CD14-positive monocyte (primary cell): ENCODE data around the gene BAZ1A. TPM values are rescaled to one million over a fixed set of nuclear protein-coding genes. Genes with fewer than 3 reads are reported as not detected.

ENCODE experiments used
- DNase-seq, 3 donors: peaks; one replicate each; pipeline ENCODE4 v3.0.0-alpha.2; 2011 to 2022
- H2AFZ ChIP-seq: 2 replicates; pipeline ENCODE4 v1.6.0; 2012; ENCODE audit warnings: mild to moderate bottlenecking, low read depth, low read length, inconsistent platforms; ENCODE audit not compliant: insufficient read depth, poor library complexity, severe bottlenecking
- H3K27ac ChIP-seq, 2 donors: 1 replicate in 1 of 2; 2 replicates in 1 of 2; pipeline ENCODE4 v1.5.1; 2012 to 2013; ENCODE audit warnings: low read length in 2 of 2, control low read depth in 1 of 2, inconsistent platforms in 1 of 2, low read depth in 1 of 2, mild to moderate bottlenecking in 1 of 2
- H3K27me3 ChIP-seq, 2 donors: one replicate each; pipeline versions ENCODE4 v1.6.0 to v1.6.1; 2011 to 2013; ENCODE audit warnings: low read length in 2 of 2; ENCODE audit not compliant: control insufficient read depth in 2 of 2, insufficient read depth in 2 of 2
- H3K36me3 ChIP-seq, 2 donors: replicated peaks in 1 of 2; 1 replicate in 1 of 2; 2 replicates in 1 of 2; pipeline versions ENCODE4 v1.5.1 to v1.6.1; 2012 to 2013; ENCODE audit warnings: low read length in 2 of 2, control low read depth in 1 of 2, inconsistent platforms in 1 of 2, mild to moderate bottlenecking in 1 of 2; ENCODE audit not compliant: insufficient read depth in 2 of 2, control insufficient read depth in 1 of 2
- H3K4me1 ChIP-seq, 2 donors: 1 replicate in 1 of 2; 2 replicates in 1 of 2; pipeline versions ENCODE4 v1.5.1 to v1.6.1; 2012 to 2013; ENCODE audit warnings: low read length in 2 of 2, control low read depth in 1 of 2, inconsistent platforms in 1 of 2, mild to moderate bottlenecking in 1 of 2, moderate library complexity in 1 of 2; ENCODE audit not compliant: insufficient read depth in 2 of 2, control insufficient read depth in 1 of 2
- H3K4me2 ChIP-seq: replicated peaks from 2 replicates; pipeline ENCODE3; 2012; ENCODE audit warnings: low read length, moderate library complexity, mild to moderate bottlenecking; ENCODE audit not compliant: poor library complexity, severe bottlenecking; ENCODE audit errors: extremely low read depth
- H3K4me3 ChIP-seq, 3 experiments: fragments of 200-600 bp in 1 of 3; sonication (generic) in 1 of 3; replicated peaks in 1 of 3; 1 replicate in 2 of 3; 2 replicates in 1 of 3; pipeline ENCODE4 v1.5.1; 2011 to 2013; ENCODE audit warnings: low read length in 3 of 3, mild to moderate bottlenecking in 3 of 3, control low read depth in 2 of 3, low read depth in 2 of 3, inconsistent platforms in 1 of 3, moderate library complexity in 1 of 3
- H3K79me2 ChIP-seq: 2 replicates; pipeline ENCODE4 v1.6.0; 2012; ENCODE audit warnings: mild to moderate bottlenecking, control low read depth, inconsistent platforms, low read length, moderate library complexity; ENCODE audit not compliant: insufficient read depth
- H3K9ac ChIP-seq: 2 replicates; pipeline ENCODE4 v1.6.0; 2017; ENCODE audit warnings: low read length, mild to moderate bottlenecking; ENCODE audit not compliant: insufficient read depth, poor library complexity, severe bottlenecking
- H3K9me3 ChIP-seq, 2 donors: replicated peaks in 1 of 2; 1 replicate in 1 of 2; 2 replicates in 1 of 2; pipeline versions ENCODE4 v1.5.1 to v1.6.1; 2012 to 2013; ENCODE audit warnings: low read length in 2 of 2, control low read depth in 1 of 2; ENCODE audit not compliant: control insufficient read depth in 1 of 2, insufficient read depth in 1 of 2
- H4K20me1 ChIP-seq: 2 replicates; pipeline ENCODE4 v1.6.0; 2012; ENCODE audit warnings: mild to moderate bottlenecking, low read length, control low read depth, moderate library complexity; ENCODE audit not compliant: insufficient read depth
- H3K27ac Mint-ChIP-seq, 7 donors: one replicate each; pipeline ENCODE4 v1.8.0; 2020; ENCODE audit warnings: mild to moderate bottlenecking in 7 of 7, mixed read lengths in 7 of 7, moderate library complexity in 6 of 7, inconsistent platforms in 2 of 7
- H3K27me3 Mint-ChIP-seq, 3 donors: one replicate each; pipeline ENCODE4 v1.8.0; 2021 to 2022; ENCODE audit warnings: low read depth in 3 of 3, mild to moderate bottlenecking in 3 of 3, mixed read lengths in 3 of 3, moderate library complexity in 3 of 3, inconsistent platforms in 1 of 3
- H3K36me3 Mint-ChIP-seq, 2 donors: one replicate each; pipeline ENCODE4 v1.8.0; 2020; ENCODE audit warnings: mixed read lengths in 2 of 2, inconsistent platforms in 1 of 2, mild to moderate bottlenecking in 1 of 2
- H3K4me1 Mint-ChIP-seq: one replicate; pipeline ENCODE4 v1.8.0; 2020; ENCODE audit warnings: mild to moderate bottlenecking, mixed read lengths
- H3K4me3 Mint-ChIP-seq, 2 donors: one replicate each; pipeline ENCODE4 v1.8.0; 2020; ENCODE audit warnings: mild to moderate bottlenecking in 2 of 2, mixed read lengths in 2 of 2, moderate library complexity in 1 of 2
- H3K9me3 Mint-ChIP-seq, 7 donors: one replicate each; pipeline ENCODE4 v1.8.0; 2020 to 2022; ENCODE audit warnings: mixed read lengths in 7 of 7, mild to moderate bottlenecking in 6 of 7, moderate library complexity in 6 of 7, inconsistent platforms in 2 of 7
- WGBS: methylation state at CpG from one replicate; pipeline ENCODE4 v1.1.5; 2013; ENCODE audit warnings: missing lambda C conversion rate; ENCODE audit not compliant: insufficient coverage; 5-methylcytosine and 5-hydroxymethylcytosine counted together
- intact Hi-C, 2 donors: fragments of 100-400 bp; cut with micrococcal nuclease; formaldehyde crosslinking; loops; one replicate each; pipeline versions ENCODE4 v1.15.0 to v1.15.1; 2023
- polyA plus RNA-seq, 3 donors: library from polyadenylated mRNA; depleted of rRNA in 1 of 3; unstranded in 2 of 3; stranded (reverse) in 1 of 3; fragments of 300-500 nt in 2 of 3; fragments of >200 nt in 1 of 3; fragmentation: Illumina TruSeq in 2 of 3; gene quantifications; 1 replicate in 2 of 3; 2 replicates in 1 of 3; pipeline ENCODE4 v1.2.3, GENCODE V29; 2012 to 2021
- TF ChIP-seq, protein P1 (sequence below): fragments of 200-600 bp; IDR thresholded peaks from one replicate; pipeline ENCODE4 v1.8.0; 2022; ENCODE audit warnings: antibody characterized with exemption, mild to moderate bottlenecking

The BAZ1A gene
- polyA plus RNA-seq, 3 donors = 7.3 to 25.5 (median 12.7) TPM

DNA sequence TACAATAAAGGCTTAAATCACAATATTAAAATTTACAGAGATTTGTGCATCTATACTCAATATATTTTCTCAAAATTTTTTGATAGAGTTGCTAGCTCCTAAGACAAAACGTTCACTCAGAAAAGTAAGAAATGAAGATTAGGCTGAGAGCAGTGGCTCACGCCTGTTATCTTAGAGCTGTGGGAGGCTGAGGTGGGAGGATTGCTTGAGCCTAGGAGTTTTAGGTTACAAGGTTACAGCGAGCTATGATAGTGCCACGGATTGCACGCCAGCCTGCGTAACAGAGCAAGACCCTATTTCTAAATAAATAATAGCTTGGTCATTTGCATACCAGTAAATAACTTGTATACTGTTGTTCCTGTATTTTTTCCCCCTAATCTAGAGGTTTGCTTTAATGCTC lies 125.8 kb downstream of the BAZ1A start:
- Histone ChIP-seq H3K27me3 (no peaks in the 10 kb centered on the region), H3K9me3 (no peaks in the 10 kb centered on the region), H3K36me3 (peaks cover 29 to 40% of the 10 kb centered on the region in 2 donors), H3K79me2 (no peaks in the 10 kb centered on the region), H3K4me2 (no peak overlapping the region), H4K20me1 (no peaks in the 10 kb centered on the region), H3K9ac (no peak overlapping the region), H3K4me3 (no peak overlapping the region), H3K27ac (no peak overlapping the region), H3K4me1 (no peaks in the 10 kb centered on the region), H2AFZ (no peak overlapping the region)
- WGBS = 100% methylated on average over 2 of the region's 6 CpGs
- no peak overlapping the region for H3K4me3 Mint-ChIP-seq
- intact Hi-C loops = no loop called here
- no peaks in the 10 kb centered on the region for H3K4me1 Mint-ChIP-seq
- no peaks in the 10 kb centered on the region for H3K27me3 Mint-ChIP-seq
- TF ChIP-seq, protein P1, sequence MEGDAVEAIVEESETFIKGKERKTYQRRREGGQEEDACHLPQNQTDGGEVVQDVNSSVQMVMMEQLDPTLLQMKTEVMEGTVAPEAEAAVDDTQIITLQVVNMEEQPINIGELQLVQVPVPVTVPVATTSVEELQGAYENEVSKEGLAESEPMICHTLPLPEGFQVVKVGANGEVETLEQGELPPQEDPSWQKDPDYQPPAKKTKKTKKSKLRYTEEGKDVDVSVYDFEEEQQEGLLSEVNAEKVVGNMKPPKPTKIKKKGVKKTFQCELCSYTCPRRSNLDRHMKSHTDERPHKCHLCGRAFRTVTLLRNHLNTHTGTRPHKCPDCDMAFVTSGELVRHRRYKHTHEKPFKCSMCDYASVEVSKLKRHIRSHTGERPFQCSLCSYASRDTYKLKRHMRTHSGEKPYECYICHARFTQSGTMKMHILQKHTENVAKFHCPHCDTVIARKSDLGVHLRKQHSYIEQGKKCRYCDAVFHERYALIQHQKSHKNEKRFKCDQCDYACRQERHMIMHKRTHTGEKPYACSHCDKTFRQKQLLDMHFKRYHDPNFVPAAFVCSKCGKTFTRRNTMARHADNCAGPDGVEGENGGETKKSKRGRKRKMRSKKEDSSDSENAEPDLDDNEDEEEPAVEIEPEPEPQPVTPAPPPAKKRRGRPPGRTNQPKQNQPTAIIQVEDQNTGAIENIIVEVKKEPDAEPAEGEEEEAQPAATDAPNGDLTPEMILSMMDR = no peak
- no peaks in the 10 kb centered on the region for H3K9me3 Mint-ChIP-seq
- no peak for DNase-seq
- no peak overlapping the region for H3K27ac Mint-ChIP-seq
- peaks cover 27 to 43% of the 10 kb centered on the region in 2 donors for H3K36me3 Mint-ChIP-seq

DNA sequence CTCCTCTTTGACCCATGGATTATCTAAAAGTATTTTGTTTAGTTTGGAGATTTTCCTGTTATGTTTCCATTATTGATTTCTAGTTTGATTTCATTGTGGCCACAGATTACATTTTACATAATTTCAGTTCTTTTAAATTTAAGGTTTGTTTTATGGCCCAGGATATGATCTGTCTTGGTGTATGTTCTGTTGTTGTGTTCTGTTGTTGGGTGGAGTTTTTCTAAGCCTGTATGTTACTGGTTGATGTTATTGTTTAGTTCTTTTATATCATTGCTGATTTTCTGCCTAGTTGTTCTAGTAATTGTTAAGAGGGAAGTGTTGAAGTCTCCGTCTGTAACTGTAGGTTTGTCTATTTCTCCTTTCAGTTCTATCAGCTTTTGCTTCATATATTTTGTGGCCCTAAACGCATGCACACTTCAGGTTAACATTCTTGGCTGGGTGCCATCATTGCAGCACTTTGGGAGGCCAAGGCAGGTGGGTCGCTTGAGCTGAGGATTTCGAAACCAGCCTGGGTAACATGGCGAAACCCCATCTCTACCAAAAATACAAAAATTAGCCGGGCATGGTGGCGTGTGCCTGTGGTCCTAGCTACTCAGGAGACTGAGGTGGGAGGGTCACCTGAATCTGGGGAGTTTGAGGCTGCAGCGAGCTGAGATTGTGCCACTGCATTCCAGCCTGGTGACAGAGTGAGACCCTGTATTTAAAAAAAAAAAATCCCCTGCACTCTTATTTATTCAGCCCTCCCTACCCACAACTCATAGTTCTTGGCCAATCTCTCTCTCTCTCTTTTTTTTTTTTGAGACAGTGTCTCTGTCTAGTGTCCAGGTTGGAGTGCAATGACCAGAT lies 132.7 kb downstream of the BAZ1A start:
- Histone ChIP-seq H3K79me2 (no peaks in the 10 kb centered on the region), H4K20me1 (no peaks in the 10 kb centered on the region), H3K27me3 (no peaks in the 10 kb centered on the region), H3K9me3 (no peaks in the 10 kb centered on the region), H3K9ac (no peak overlapping the region), H2AFZ (peak overlapping the region; percentile 40), H3K4me1 (peaks cover 6 to 9% of the 10 kb centered on the region in 2 donors), H3K4me3 (no peak overlapping the region), H3K27ac (no peak overlapping the region), H3K36me3 (no peaks in the 10 kb centered on the region), H3K4me2 (no peak overlapping the region)
- TF ChIP-seq, protein P1 = no peak
- WGBS = no CpG with 5 or more reads among the region's 8 CpGs
- peaks cover 0 to 11% (median 6%) of the 10 kb centered on the region in 7 donors for H3K9me3 Mint-ChIP-seq
- intact Hi-C loops = no loop called here
- no peaks in the 10 kb centered on the region for H3K36me3 Mint-ChIP-seq
- H3K27ac Mint-ChIP-seq = peak overlapping the region in 3 of 7 donors; percentile 26 to 70 (median 46)
- H3K4me3 Mint-ChIP-seq = peak overlapping the region in 1 of 2 donors; percentile 46
- H3K4me1 Mint-ChIP-seq = peaks cover 22% of the 10 kb centered on the region
- H3K27me3 Mint-ChIP-seq = no peaks in the 10 kb centered on the region
- no peak for DNase-seq
